Stimulated activated CD4-positive, alpha-beta T cell treated with anti-CD3 and anti-CD28 coated beads, Interleukin-4, amount 100 ng/mL, for 48 hours (primary cell): ENCODE results near the gene THOC5.
"Not testable (repeated sequence)": the region's sequence is repeated elsewhere in the genome, so short reads cannot be mapped to it uniquely, and the experiment has no call there.

Experiments used
- DNase-seq, 2 donors: peaks; one replicate each; pipeline ENCODE4 v3.0.0-alpha.2; 2020; ENCODE audit warnings: low read depth in 2 of 2

Gene THOC5

GRCh38 chr22:29553351-29554224 is at the start of gene THOC5:
THOC5 (minus strand) TSS chr22:29553757; CDS start chr22:29549147, 4,610 bp downstream.
- DNase-seq: peak; percentile 83 to 87

- no peak for DNase-seq
Measured at GRCh38 chr22:29598684-29599020, 45.1 kb upstream of the THOC5 start.

- DNase-seq: not testable (repeated sequence)
Measured at GRCh38 chr22:29597871-29598683, 44.5 kb upstream of the THOC5 start.

DNA sequence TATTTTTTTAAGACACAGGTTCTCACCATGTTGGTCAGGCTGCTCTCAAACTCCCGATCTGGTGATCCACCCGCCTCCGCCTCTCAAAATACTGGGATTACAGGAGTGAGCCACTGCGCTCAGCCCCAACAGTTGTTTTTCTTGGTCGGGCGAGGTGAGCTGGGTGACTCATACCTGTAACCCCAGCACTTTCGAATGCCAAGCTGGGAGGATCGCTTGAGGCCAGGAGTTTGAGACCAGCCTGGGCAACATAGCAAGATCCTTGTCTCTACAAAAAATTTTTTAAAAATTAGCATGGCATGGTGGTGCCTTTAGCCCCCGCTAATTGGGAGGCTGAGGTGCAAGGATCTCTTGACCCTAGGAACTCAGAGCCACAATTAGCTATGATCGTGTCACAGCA is 42.9 kb upstream of the THOC5 start:
- DNase-seq: no peak

- DNase-seq: not testable (repeated sequence)
Measured at GRCh38 chr22:29594447-29594846, 40.9 kb upstream of the THOC5 start.

GRCh38 chr22:29593923-29594322 is 40.4 kb upstream of the THOC5 start:
- DNase-seq: no peak

- DNase-seq: no peak
Measured at GRCh38 chr22:29587938-29588699, 34.6 kb upstream of the THOC5 start.

DNA sequence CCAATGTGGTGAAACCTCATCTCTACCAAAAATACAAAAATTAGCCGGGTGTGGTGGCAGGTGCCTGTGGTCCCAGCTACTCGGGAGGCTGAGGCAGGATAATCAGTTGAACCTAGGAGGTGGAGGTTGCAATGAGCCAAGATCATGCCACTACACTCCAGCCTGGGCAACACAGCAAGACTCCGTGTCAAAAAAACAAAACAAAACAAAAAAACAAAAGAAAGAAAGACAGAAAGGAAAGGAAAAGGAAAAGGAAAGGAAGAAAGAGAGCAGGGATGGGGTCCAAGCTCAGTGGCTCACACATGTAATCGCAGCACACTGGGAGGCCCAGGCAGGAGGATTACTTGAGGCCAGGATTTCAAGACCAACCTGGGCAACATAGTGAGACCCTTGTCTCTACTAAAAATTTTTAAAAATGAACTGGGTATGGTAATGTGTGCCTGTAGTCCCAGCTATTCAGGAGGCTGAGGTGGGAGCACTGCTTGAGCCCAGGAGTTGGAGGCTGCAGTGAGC is 32.7 kb upstream of the THOC5 start:
- not testable (repeated sequence) for DNase-seq

DNA sequence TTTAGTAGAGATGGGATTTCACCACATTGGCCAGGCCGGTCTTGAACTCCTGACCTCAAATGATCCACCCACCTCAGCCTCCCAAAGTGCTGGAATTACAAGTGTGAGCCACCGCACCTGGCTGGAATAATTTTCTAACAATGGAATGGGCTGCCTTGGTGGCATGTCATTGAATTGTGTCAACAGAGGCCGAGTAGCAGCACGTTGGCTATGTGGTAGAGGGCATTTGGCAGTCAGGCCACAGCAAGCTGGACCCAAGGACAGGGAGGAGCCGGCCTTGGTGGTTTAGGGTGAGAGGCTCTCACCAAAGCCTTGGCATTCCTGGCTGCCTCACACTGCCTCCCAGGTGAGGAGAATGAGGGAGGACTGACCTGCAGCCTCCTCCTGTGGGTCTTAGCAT is 31.4 kb upstream of the THOC5 start:
- DNase-seq: no peak

GRCh38 chr22:29581799-29582198 is 28.2 kb upstream of the THOC5 start:
- DNase-seq: no peak

GRCh38 chr22:29580200-29580810 is 26.7 kb upstream of the THOC5 start:
- no peak for DNase-seq

DNA sequence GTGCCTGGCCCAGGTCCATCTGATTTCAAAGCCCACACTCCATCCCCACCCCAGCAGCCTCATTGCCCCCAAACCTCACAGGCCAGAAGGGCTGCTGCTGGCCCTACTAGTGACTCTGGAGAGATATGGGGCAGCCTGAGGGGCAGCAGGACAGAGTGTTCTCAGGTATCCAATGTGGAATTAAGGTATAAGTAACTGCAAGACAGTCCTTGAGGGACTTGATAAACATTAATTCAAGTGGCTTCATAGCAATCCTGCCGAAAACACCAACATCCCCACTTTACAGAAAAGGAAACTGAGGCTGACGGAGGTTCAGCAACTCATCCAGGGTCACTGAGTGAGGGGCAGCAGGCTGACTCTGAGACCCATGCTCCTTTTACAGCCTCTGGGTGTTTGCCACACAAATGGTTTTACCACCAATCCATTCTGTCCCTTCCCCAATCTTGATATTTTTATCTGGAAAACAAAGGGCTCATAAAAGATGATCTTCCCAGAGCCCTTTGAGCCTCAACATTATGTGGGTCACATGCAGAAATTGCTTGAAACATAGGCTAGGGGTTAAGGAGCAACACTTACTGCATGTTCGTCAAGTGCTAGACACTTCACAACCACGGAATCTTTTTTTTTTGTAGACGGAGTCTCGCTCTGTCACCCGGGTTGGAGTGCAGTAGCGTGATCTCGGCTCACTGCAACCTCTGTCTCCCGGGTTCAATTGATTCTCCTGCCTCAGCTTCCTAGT is 25.1 kb upstream of the THOC5 start:
- DNase-seq: no peak

DNA sequence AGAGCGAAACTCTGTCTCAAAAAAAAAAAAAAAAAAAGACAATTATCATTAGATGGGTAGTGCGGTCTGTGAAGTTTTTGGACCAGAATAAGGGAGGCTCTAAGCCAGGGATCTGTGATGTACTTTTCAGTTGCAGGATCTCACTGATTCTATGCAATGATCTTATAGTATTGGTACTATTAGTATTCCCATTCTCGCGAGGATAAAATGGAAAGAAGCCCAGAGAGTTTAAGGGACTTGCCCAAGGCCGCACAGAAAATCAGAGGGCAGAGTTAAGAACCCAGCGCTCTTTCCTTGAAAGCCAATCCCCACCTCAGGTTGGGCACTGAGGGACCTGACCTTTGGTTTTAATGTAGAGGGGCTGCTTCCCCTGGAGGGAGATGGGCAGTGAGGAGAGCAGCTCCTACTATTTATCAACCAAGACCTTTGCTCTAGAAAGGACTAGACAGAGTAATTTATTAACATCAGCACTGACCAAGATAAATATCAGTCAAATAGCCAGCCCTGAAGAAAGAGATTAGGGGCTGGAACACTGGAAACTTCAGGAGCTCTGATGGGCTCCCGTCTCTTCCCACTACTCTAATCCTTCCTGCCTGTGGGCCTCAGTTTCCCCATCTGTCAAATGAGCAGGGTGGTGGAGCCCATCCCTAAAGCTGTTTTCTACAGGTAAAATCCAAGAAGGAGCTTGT is 21.3 kb upstream of the THOC5 start:
- no peak for DNase-seq

DNA sequence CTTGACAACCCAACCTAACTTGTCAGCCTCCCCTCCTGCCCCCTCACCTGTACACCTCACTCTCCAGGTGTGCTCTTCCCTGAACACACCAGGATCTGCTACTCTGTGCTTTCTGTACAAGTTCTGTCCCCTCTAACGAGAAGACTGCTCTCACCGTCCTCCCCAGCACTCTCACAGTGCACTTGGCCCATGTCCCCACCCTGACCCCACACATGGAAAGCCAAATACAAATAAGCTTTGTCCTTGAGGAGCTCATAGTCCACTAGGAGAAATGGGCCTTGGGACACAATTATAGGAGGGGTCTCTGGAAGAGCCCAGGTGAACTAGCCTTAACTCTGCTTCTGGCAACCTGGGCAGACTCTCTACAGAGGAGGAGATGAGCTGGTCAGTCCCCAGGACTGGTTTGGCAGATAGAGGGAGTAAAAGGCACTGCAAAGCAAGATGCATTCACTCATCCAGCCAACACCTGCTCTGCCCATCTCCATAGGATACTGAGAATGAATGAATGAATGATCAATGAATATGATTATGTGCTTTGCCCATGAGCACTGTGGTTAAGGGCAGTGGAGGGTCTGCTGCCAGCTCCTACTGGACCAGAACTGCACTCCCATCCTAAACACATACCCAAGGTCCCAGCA is 17.5 kb upstream of the THOC5 start:
- DNase-seq: no peak

DNA sequence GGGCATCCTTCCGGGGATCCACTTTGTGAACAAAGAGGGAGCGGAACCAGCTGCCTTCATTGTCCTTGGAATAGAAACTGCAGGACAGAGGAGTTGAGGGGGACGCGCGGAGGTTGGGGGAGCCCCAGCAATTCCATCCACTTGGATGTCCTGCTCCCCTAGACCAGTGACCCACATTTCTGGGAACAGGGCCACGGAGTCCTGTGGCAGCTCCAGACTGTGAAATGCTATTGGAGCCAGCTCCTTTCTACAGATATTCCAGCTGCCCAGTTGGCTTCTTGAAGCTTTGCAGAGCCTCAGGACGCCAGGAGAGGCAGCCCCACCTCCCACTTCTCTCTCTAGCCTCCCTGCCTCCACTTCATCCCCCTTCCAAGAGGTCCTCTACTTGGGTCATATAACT is 16.9 kb upstream of the THOC5 start:
- no peak for DNase-seq

DNA sequence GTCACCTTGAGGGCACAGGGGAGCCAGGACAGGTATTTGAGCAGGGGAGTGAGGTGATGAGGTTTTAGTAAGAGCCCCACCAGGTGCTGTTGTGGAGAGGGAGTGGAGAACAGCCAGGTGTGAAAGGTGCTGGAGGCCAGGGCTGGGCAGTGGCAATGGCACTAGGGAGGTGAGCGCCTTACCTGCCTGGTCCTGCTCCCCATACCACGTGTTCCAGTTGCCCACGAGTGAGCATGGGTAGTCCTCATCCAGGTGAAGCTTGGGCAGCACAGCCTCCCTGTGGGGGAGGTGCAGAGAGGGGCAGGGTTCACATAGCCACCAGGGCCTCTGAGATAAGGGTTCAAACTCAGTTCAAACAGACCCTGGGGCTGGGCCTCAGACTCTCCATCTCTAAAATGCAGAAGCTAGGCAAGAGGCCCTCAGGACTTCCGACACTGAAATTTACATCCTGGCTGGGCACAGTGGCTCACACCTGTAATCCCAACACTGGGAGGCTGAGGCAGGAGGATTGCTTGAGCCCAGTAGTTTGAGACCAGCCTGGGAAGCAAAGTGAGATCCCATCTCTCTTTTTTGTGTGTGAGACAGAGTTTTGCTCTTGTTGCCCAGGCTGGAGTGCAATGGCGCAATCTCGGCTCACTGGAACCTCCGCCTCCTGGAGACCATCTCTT is 15.6 kb upstream of the THOC5 start:
- no peak for DNase-seq

- DNase-seq: no peak
Measured at GRCh38 chr22:29567338-29567737, 13.8 kb upstream of the THOC5 start.

DNA sequence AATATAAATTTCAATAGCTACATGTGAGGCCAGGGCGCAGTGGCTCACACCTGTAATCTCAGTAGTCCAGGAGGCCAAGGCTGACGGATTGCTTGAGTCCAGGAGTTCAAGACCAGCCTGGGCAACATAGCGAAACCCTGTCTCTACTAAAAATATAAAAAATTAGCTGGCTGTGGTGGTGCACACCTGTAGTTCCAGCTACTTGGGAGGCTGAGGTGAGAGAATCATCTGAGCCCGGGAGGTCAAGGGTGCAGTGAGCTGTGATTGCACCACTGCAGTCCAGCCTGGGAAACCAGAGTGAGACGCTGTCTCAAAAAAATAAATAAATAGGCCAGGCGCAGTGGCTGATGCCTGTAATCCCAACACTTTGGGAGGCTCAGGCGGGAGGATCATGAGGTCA is 13.0 kb upstream of the THOC5 start:
- DNase-seq: not testable (repeated sequence)
